Measurements from ENCODE around the gene TRAF6.
A peak's percentile ranks its signal among the peaks of the same experiment; 100 is the strongest.

The TRAF6 gene

GRCh38 chr11:36467012-36467411 lies 43.1 kb downstream of the TRAF6 start:
- TF ChIP-seq CTCF (conservative IDR thresholded peaks at IDR 0.05; ENCODE audit: low read depth, low read length), result no peak
- DNase-seq (ENCODE audit: low read depth), result no peak
- H3K4me3 ChIP-seq (ENCODE audit: low read length), result no peak overlapping the region

- no peak for TF ChIP-seq CTCF (conservative IDR thresholded peaks at IDR 0.05; ENCODE audit: low read depth, low read length)
- H3K4me3 ChIP-seq (ENCODE audit: low read length), result no peak overlapping the region
- peak; percentile 79 for DNase-seq (ENCODE audit: low read depth)
Measured at GRCh38 chr11:36465449-36466163, 44.5 kb downstream of the TRAF6 start.

GRCh38 chr11:36464720-36465119 lies 45.4 kb downstream of the TRAF6 start:
- DNase-seq (ENCODE audit: low read depth), result no peak
- no peak for TF ChIP-seq CTCF (conservative IDR thresholded peaks at IDR 0.05; ENCODE audit: low read depth, low read length)
- no peak overlapping the region for H3K4me3 ChIP-seq (ENCODE audit: low read length)

GRCh38 chr11:36463781-36464180 lies 46.3 kb downstream of the TRAF6 start:
- DNase-seq (ENCODE audit: low read depth), result no peak
- no peak for TF ChIP-seq CTCF (conservative IDR thresholded peaks at IDR 0.05; ENCODE audit: low read depth, low read length)
- no peak overlapping the region for H3K4me3 ChIP-seq (ENCODE audit: low read length)

GRCh38 chr11:36462321-36462720 lies 47.8 kb downstream of the TRAF6 start:
- no peak for TF ChIP-seq CTCF (conservative IDR thresholded peaks at IDR 0.05; ENCODE audit: low read depth, low read length)
- no peak for DNase-seq (ENCODE audit: low read depth)
- H3K4me3 ChIP-seq (ENCODE audit: low read length), result no peak overlapping the region

- H3K4me3 ChIP-seq (ENCODE audit: low read length), result no peak overlapping the region
- no peak for DNase-seq (ENCODE audit: low read depth)
- TF ChIP-seq CTCF (conservative IDR thresholded peaks at IDR 0.05; ENCODE audit: low read depth, low read length), result no peak
Measured at GRCh38 chr11:36460220-36460619, 49.9 kb downstream of the TRAF6 start.

- no peak overlapping the region for H3K4me3 ChIP-seq (ENCODE audit: low read length)
- no peak for DNase-seq (ENCODE audit: low read depth)
- no peak for TF ChIP-seq CTCF (conservative IDR thresholded peaks at IDR 0.05; ENCODE audit: low read depth, low read length)
Measured at GRCh38 chr11:36459046-36459445, 51.0 kb downstream of the TRAF6 start.

Measured in retinal pigment epithelial cell (primary cell).